Activated T-cell treated with anti-CD3 and anti-CD28 coated beads, Interleukin-2, amount 50 U/mL, for 72 hours (primary cell): ENCODE measurements around the gene IQCK. TPM values are rescaled to one million over a fixed set of nuclear protein-coding genes. Genes with fewer than 3 reads are reported as not detected.

Experiments
- ATAC-seq, 2 donors: fragments of 150-1000 bp; cut with Tn5 transposase; replicated peaks in 1 of 2; 2 replicates each; pipeline ENCODE4 v1.10.0; 2021; ENCODE audit warnings: moderate library complexity in 2 of 2, mild to moderate bottlenecking in 1 of 2
- DNase-seq, 2 donors: peaks; one replicate each; pipeline ENCODE4 v3.0.0; 2021 to 2022; ENCODE audit warnings: mixed read lengths in 1 of 2
- H3K27ac Mint-ChIP-seq: one replicate; pipeline ENCODE4 v1.8.0; 2022; ENCODE audit warnings: mild to moderate bottlenecking, moderate library complexity, mixed read lengths
- H3K27me3 Mint-ChIP-seq: one replicate; pipeline ENCODE4 v1.8.0; 2022; ENCODE audit warnings: low read depth, mixed read lengths
- H3K36me3 Mint-ChIP-seq, 2 donors: one replicate each; pipeline ENCODE4 v1.8.0; 2022; ENCODE audit warnings: mixed read lengths in 2 of 2, mild to moderate bottlenecking in 1 of 2; ENCODE audit not compliant: insufficient read depth in 2 of 2
- H3K4me1 Mint-ChIP-seq: one replicate; pipeline ENCODE4 v1.8.0; 2022; ENCODE audit warnings: low read depth, mixed read lengths
- H3K4me3 Mint-ChIP-seq, 2 donors: one replicate each; pipeline ENCODE4 v1.8.0; 2022; ENCODE audit warnings: mild to moderate bottlenecking in 2 of 2, mixed read lengths in 2 of 2, moderate library complexity in 2 of 2
- H3K9me3 Mint-ChIP-seq, 2 donors: one replicate each; pipeline ENCODE4 v1.8.0; 2022; ENCODE audit warnings: mixed read lengths in 2 of 2
- total RNA-seq, 2 donors: library from RNA; stranded (reverse); gene quantifications; one replicate each; pipeline ENCODE4 v1.2.3, GENCODE V29; 2022

The IQCK gene
- total RNA-seq, 2 donors from 2014 or later = 3.7 to 3.8 TPM

- Mint-ChIP-seq H3K27ac (no peak overlapping the region), H3K4me1 (no peaks in the 10 kb centered on the region), H3K27me3 (no peaks in the 10 kb centered on the region), H3K4me3 (no peak overlapping the region), H3K9me3 (no peaks in the 10 kb centered on the region), H3K36me3 (no peaks in the 10 kb centered on the region)
- DNase-seq (no peak), ATAC-seq (no peak)
These were observed 117.1 kb downstream of the IQCK start for GRCh38 chr16:19835196-19835595.

DNA sequence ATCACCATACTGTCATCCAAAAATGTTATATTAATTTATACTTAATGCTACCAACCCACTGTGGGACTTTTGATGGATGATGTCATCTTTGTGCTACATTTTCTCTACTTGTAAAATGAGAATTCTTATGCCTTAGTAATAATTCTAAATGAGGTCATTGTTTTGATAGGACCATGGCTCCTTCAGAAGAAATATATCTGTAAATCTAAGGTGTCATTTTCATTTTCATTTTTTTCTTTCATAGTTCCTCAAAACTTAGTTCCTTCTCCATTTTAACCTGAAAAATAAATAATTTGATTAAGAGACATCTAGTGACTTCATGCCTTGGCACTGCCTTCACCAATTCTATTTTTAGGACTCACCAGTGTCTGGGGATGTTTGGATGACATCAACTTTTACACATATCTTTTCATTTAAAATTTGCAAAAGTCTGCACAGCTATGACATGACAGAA is 117.9 kb downstream of the IQCK start:
- no peaks in the 10 kb centered on the region for H3K4me1 Mint-ChIP-seq
- no peak overlapping the region for H3K27ac Mint-ChIP-seq
- H3K36me3 Mint-ChIP-seq = no peaks in the 10 kb centered on the region
- DNase-seq (no peak), ATAC-seq (no peak)
- H3K9me3 Mint-ChIP-seq = no peaks in the 10 kb centered on the region
- no peak overlapping the region for H3K4me3 Mint-ChIP-seq
- H3K27me3 Mint-ChIP-seq = no peaks in the 10 kb centered on the region

DNA sequence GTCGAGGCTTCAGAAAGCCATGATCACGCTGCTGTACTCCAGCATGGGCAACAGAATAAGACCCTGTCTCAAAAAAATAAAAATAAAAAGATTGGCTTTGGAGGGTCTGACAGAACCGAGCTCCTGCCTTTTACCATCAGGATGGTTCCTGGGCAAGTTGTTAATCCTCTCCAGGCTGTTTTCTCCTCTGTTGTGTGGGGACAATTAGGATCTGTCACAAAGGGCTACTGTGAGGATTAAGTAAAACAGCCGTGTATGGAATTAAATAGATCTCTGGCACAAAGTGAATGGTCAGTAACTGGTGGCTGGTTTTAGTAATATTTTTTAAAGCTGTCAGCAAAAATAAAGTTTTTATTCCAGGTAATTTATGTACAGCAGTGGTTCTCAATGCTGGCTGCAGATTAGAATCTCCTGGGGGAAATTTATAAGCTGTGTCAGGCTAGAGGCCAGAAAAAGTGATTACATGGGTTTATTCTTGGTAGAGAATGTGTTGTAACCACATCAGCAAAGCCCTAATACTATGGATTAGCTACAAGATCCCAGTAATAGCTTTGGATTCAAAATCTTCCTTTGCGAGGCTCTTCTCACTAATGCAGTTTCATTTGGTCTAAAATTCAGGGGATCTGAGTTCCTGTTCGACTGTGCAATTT is 119.4 kb downstream of the IQCK start:
- Mint-ChIP-seq H3K4me3 (no peak overlapping the region), H3K9me3 (no peaks in the 10 kb centered on the region), H3K4me1 (no peaks in the 10 kb centered on the region), H3K27ac (no peak overlapping the region), H3K27me3 (no peaks in the 10 kb centered on the region), H3K36me3 (no peaks in the 10 kb centered on the region)
- DNase-seq (no peak), ATAC-seq (no peak)

- ATAC-seq (no peak), DNase-seq (no peak)
- Mint-ChIP-seq H3K27me3 (no peaks in the 10 kb centered on the region), H3K27ac (no peak overlapping the region), H3K9me3 (no peaks in the 10 kb centered on the region), H3K4me1 (no peaks in the 10 kb centered on the region), H3K4me3 (no peak overlapping the region), H3K36me3 (no peaks in the 10 kb centered on the region)
These were observed 120.1 kb downstream of the IQCK start for GRCh38 chr16:19837984-19838707.

DNA sequence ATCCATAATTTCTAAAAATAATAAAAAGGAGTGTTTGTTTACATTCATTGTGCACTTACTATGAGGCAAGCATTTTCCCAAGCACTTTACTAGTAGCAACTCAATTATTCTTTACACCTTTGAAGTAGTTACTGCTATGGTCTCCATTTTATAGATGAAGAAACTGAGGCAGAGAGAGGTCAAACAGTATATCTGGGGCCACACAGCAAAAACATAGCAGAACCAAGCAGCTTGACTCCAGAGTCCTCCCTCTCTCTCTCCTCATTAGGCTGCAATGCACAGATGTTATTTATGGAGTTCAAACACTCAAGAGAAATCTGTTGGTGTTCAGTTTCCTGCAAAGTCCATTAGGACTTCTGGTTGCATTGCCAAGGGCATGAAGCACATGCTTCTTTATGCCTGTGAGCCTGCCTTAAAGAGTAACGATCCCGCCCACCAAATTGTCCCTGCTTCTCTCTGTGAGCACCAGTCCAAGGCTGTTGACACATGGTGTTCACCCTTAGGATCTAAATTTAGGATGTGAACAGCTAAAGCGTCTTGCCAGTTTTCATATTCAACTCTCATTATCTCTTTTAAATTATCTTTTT is 122.5 kb downstream of the IQCK start:
- DNase-seq (no peak), ATAC-seq (no peak)
- H3K27ac Mint-ChIP-seq = no peak overlapping the region
- H3K36me3 Mint-ChIP-seq = no peaks in the 10 kb centered on the region
- no peak overlapping the region for H3K4me3 Mint-ChIP-seq
- H3K4me1 Mint-ChIP-seq = no peaks in the 10 kb centered on the region
- no peaks in the 10 kb centered on the region for H3K9me3 Mint-ChIP-seq
- no peaks in the 10 kb centered on the region for H3K27me3 Mint-ChIP-seq

GRCh38 chr16:19841184-19841583 is 123.1 kb downstream of the IQCK start:
- H3K27ac Mint-ChIP-seq = no peak overlapping the region
- no peak for ATAC-seq
- no peaks in the 10 kb centered on the region for H3K36me3 Mint-ChIP-seq
- no peaks in the 10 kb centered on the region for H3K27me3 Mint-ChIP-seq
- DNase-seq = no peak
- no peak overlapping the region for H3K4me3 Mint-ChIP-seq
- no peaks in the 10 kb centered on the region for H3K9me3 Mint-ChIP-seq
- no peaks in the 10 kb centered on the region for H3K4me1 Mint-ChIP-seq

- Mint-ChIP-seq H3K9me3 (no peaks in the 10 kb centered on the region), H3K36me3 (no peaks in the 10 kb centered on the region), H3K4me3 (no peak overlapping the region), H3K27ac (no peak overlapping the region), H3K27me3 (no peaks in the 10 kb centered on the region), H3K4me1 (no peaks in the 10 kb centered on the region)
- ATAC-seq = no peak
- no peak for DNase-seq
These were observed 124.5 kb downstream of the IQCK start for GRCh38 chr16:19842426-19843157.

GRCh38 chr16:19843371-19843770 is 125.3 kb downstream of the IQCK start:
- Mint-ChIP-seq H3K4me3 (no peak overlapping the region), H3K4me1 (no peaks in the 10 kb centered on the region)
- no peak for ATAC-seq

DNA sequence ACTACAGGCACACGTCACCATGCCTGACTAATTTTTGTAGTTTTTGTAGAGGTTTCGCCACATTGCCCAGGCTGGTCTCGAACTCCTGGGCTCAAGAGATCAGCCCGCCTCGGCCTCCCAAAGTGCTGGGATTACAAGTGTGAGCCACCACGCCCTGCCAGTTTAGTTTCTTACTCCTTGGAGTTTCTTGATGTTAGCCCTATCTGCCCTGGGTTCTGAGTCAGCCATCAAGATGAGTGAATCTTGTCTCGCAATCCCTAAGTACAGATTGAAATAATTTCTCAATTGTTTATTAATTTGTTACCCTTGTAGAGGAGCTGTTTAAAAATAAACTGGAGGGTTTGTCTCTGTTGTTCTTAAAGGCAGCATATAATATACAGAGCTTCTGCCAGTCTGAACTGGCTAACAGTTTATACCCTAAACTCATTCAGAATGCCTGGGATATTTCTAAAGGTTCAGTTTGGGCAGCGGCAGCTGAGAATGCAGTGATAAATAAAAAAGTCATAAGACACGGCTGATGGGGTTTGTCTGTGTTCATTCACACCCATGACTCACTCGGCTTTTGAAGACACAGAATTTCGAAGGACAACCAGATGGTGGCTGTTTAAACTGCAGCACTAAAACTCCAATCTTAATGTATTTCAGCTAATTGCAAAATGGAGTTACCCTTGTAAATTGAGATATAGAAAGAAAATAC is 127.0 kb downstream of the IQCK start:
- H3K4me3 Mint-ChIP-seq = no peak overlapping the region
- H3K9me3 Mint-ChIP-seq = no peaks in the 10 kb centered on the region

More at GRCh38 chr16:19843371-19843770, 125.3 kb downstream of the IQCK start:
- Mint-ChIP-seq H3K27ac (no peak overlapping the region), H3K27me3 (no peaks in the 10 kb centered on the region), H3K9me3 (no peaks in the 10 kb centered on the region), H3K36me3 (no peaks in the 10 kb centered on the region)
- no peak for DNase-seq

DNA sequence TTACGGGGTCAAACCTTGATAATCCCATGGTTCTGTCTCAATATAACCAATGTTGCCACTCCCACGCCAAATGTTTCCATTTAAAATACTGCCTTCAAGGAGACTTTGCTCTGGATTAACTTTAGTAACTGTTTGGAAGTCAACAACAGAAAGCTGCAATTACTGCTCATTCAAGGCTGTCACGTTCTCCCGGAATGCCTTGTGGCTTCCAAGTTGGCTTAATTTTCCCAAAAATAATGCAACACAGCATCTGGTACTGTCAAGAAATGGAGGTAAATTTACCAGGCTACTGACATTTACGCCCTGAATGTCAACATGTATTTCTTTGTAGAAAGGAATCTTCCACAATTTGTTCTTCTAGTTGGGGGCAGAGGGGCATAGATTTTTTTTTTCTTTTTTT is 128.4 kb downstream of the IQCK start:
- H3K4me3 Mint-ChIP-seq = no peak overlapping the region
- DNase-seq (no peak), ATAC-seq (no peak)
- H3K27me3 Mint-ChIP-seq = no peaks in the 10 kb centered on the region
- H3K9me3 Mint-ChIP-seq = no peaks in the 10 kb centered on the region
- H3K4me1 Mint-ChIP-seq = no peaks in the 10 kb centered on the region
- no peaks in the 10 kb centered on the region for H3K36me3 Mint-ChIP-seq
- H3K27ac Mint-ChIP-seq = no peak overlapping the region

More for the DNA sequence above, 127.0 kb downstream of the IQCK start:
- no peak for ATAC-seq
- Mint-ChIP-seq H3K27me3 (no peaks in the 10 kb centered on the region), H3K4me1 (no peaks in the 10 kb centered on the region), H3K36me3 (no peaks in the 10 kb centered on the region), H3K27ac (no peak overlapping the region)
- no peak for DNase-seq

- H3K36me3 Mint-ChIP-seq = no peaks in the 10 kb centered on the region
- no peak for DNase-seq
- no peak for ATAC-seq
- no peaks in the 10 kb centered on the region for H3K4me1 Mint-ChIP-seq
- H3K27me3 Mint-ChIP-seq = no peaks in the 10 kb centered on the region
- no peak overlapping the region for H3K27ac Mint-ChIP-seq
- no peaks in the 10 kb centered on the region for H3K9me3 Mint-ChIP-seq
- H3K4me3 Mint-ChIP-seq = no peak overlapping the region
These were observed 130.7 kb downstream of the IQCK start for GRCh38 chr16:19848756-19849155.

- Mint-ChIP-seq H3K9me3 (no peaks in the 10 kb centered on the region), H3K4me3 (no peak overlapping the region), H3K27me3 (no peaks in the 10 kb centered on the region), H3K36me3 (no peaks in the 10 kb centered on the region), H3K4me1 (no peaks in the 10 kb centered on the region), H3K27ac (no peak overlapping the region)
- DNase-seq (no peak), ATAC-seq (no peak)
These were observed 132.2 kb downstream of the IQCK start for GRCh38 chr16:19850131-19850817.
